HEK293 (cell line): ENCODE results near the gene MYOM3.

Source experiments
- GLI4 ChIP-seq: fragments of 450-650 bp; formaldehyde crosslinking; IDR thresholded peaks from 2 replicates; pipeline ENCODE4 v1.5.1; 2016; ENCODE audit warnings: missing biosample characterization, missing genetic modification characterization
- PATZ1 ChIP-seq: fragments of 450-650 bp; formaldehyde crosslinking; IDR thresholded peaks from 2 replicates; pipeline ENCODE4 v1.5.1; 2016; ENCODE audit warnings: missing biosample characterization, missing genetic modification characterization
- SP7 ChIP-seq: fragments of 450-650 bp; formaldehyde crosslinking; IDR thresholded peaks from 2 replicates; pipeline ENCODE4 v1.5.1; 2016; ENCODE audit warnings: missing biosample characterization, missing genetic modification characterization
- TRIM28 ChIP-seq: IDR thresholded peaks from 2 replicates; pipeline ENCODE4 v1.6.1; 2011; ENCODE audit warnings: low read length, control low read depth, borderline replicate concordance
- YY2 ChIP-seq: fragments of 450-650 bp; formaldehyde crosslinking; IDR thresholded peaks from 2 replicates; pipeline ENCODE4 v1.5.1; 2016; ENCODE audit warnings: missing biosample characterization, missing genetic modification characterization
- ZBTB11 ChIP-seq: fragments of 450-650 bp; formaldehyde crosslinking; conservative IDR thresholded peaks from 2 replicates; pipeline ENCODE4 v1.5.1; 2016; ENCODE audit warnings: low read depth, missing biosample characterization, missing genetic modification characterization
- ZBTB17 ChIP-seq: fragments of 450-650 bp; formaldehyde crosslinking; IDR thresholded peaks from 2 replicates; pipeline ENCODE4 v1.5.1; 2016; ENCODE audit warnings: missing biosample characterization, missing genetic modification characterization
- ZIC2 ChIP-seq: fragments of 450-650 bp; formaldehyde crosslinking; IDR thresholded peaks from 2 replicates; pipeline ENCODE4 v1.5.1; 2016; ENCODE audit warnings: missing biosample characterization, missing genetic modification characterization
- ZNF146 ChIP-seq: fragments of 450-650 bp; formaldehyde crosslinking; IDR thresholded peaks from 2 replicates; pipeline ENCODE4 v1.5.1; 2016; ENCODE audit warnings: missing biosample characterization, missing genetic modification characterization
- ZNF155 ChIP-seq: fragments of 450-650 bp; formaldehyde crosslinking; IDR thresholded peaks from 2 replicates; pipeline ENCODE4 v1.5.1; 2016; ENCODE audit warnings: missing biosample characterization, missing genetic modification characterization
- ZNF174 ChIP-seq: fragments of 450-650 bp; formaldehyde crosslinking; IDR thresholded peaks from 2 replicates; pipeline ENCODE4 v1.5.0; 2017; ENCODE audit warnings: missing biosample characterization, mild to moderate bottlenecking, missing genetic modification characterization
- ZNF211 ChIP-seq: fragments of 450-650 bp; formaldehyde crosslinking; IDR thresholded peaks from 2 replicates; pipeline ENCODE4 v1.5.1; 2016; ENCODE audit warnings: low read depth, missing biosample characterization, missing genetic modification characterization
- ZNF214 ChIP-seq: fragments of 450-650 bp; formaldehyde crosslinking; IDR thresholded peaks from 2 replicates; pipeline ENCODE4 v1.5.1; 2017; ENCODE audit warnings: missing biosample characterization, mild to moderate bottlenecking, missing genetic modification characterization, borderline replicate concordance
- ZNF23 ChIP-seq: fragments of 450-650 bp; formaldehyde crosslinking; IDR thresholded peaks from 2 replicates; pipeline ENCODE4 v1.5.1; 2016; ENCODE audit warnings: missing biosample characterization, missing genetic modification characterization, borderline replicate concordance
- ZNF350 ChIP-seq: fragments of 450-650 bp; formaldehyde crosslinking; IDR thresholded peaks from 2 replicates; pipeline ENCODE4 v1.5.0; 2017; ENCODE audit warnings: missing biosample characterization, mild to moderate bottlenecking, missing genetic modification characterization
- ZNF416 ChIP-seq: fragments of 450-650 bp; formaldehyde crosslinking; IDR thresholded peaks from 2 replicates; pipeline ENCODE4 v1.5.1; 2016; ENCODE audit warnings: missing biosample characterization, missing genetic modification characterization
- ZNF488 ChIP-seq: fragments of 450-650 bp; formaldehyde crosslinking; IDR thresholded peaks from 2 replicates; pipeline ENCODE4 v1.5.1; 2016; ENCODE audit warnings: missing biosample characterization, missing genetic modification characterization
- ZNF580 ChIP-seq: fragments of 450-650 bp; formaldehyde crosslinking; IDR thresholded peaks from 2 replicates; pipeline ENCODE4 v1.5.1; 2016; ENCODE audit warnings: missing biosample characterization, missing genetic modification characterization
- ZNF596 ChIP-seq: fragments of 450-650 bp; IDR thresholded peaks from 2 replicates; pipeline ENCODE4 v1.5.0; 2018; ENCODE audit warnings: missing biosample characterization, mild to moderate bottlenecking, missing genetic modification characterization, moderate library complexity
- ZNF600 ChIP-seq: fragments of 450-650 bp; formaldehyde crosslinking; IDR thresholded peaks from 2 replicates; pipeline ENCODE4 v1.5.1; 2016; ENCODE audit warnings: missing biosample characterization, missing genetic modification characterization
- ZNF623 ChIP-seq: fragments of 450-650 bp; formaldehyde crosslinking; IDR thresholded peaks from 2 replicates; pipeline ENCODE4 v1.5.1; 2016; ENCODE audit warnings: missing biosample characterization, missing genetic modification characterization
- ZNF670 ChIP-seq: fragments of 450-650 bp; formaldehyde crosslinking; IDR thresholded peaks from 2 replicates; pipeline ENCODE4 v1.5.1; 2016; ENCODE audit warnings: missing biosample characterization, missing genetic modification characterization, low read depth
- ZNF677 ChIP-seq: fragments of 450-650 bp; IDR thresholded peaks from 2 replicates; pipeline ENCODE4 v1.5.0; 2018; ENCODE audit warnings: missing biosample characterization, mild to moderate bottlenecking, missing genetic modification characterization, moderate library complexity
- ZNF785 ChIP-seq: fragments of 450-650 bp; formaldehyde crosslinking; IDR thresholded peaks from 2 replicates; pipeline ENCODE4 v1.5.1; 2016; ENCODE audit warnings: missing biosample characterization, missing genetic modification characterization
- ZNF830 ChIP-seq: fragments of 450-650 bp; IDR thresholded peaks from 2 replicates; pipeline ENCODE4 v1.5.0; 2018; ENCODE audit warnings: missing biosample characterization, missing genetic modification characterization, low read depth, mild to moderate bottlenecking, moderate library complexity
- ZSCAN23 ChIP-seq: fragments of 450-650 bp; formaldehyde crosslinking; IDR thresholded peaks from 2 replicates; pipeline ENCODE4 v1.5.1; 2016; ENCODE audit warnings: missing biosample characterization, missing genetic modification characterization

Gene MYOM3

GRCh38 chr1:24111996-24112779 is at the start of gene MYOM3 (continued):
- TF ChIP-seq ZNF785 (no peak), ZNF623 (tag by site-specific recombination) (no peak), GLI4 (tag by site-specific recombination) (no peak), ZNF670 (tag by site-specific recombination) (no peak), ZNF214 (tag by site-specific recombination) (no peak), YY2 (tag by site-specific recombination) (no peak), ZNF146 (tag by site-specific recombination) (no peak), ZBTB11 (no peak), ZBTB17 (tag by site-specific recombination) (peak; percentile 69), ZNF416 (tag by site-specific recombination) (no peak), ZSCAN23 (no peak), ZNF350 (tag by site-specific recombination) (no peak), SP7 (tag by site-specific recombination) (peak; percentile 32; the same call in 1 of the 2 replicates), ZNF580 (tag by site-specific recombination) (no peak), PATZ1 (tag by site-specific recombination) (peak; percentile 71), ZNF677 (no peak), ZNF211 (tag by site-specific recombination) (no peak), ZNF596 (tag by site-specific recombination) (no peak), ZNF600 (tag by site-specific recombination) (peak; percentile 65; the same call in 1 of the 2 replicates), ZNF23 (tag by site-specific recombination) (no peak), ZNF830 (no peak), TRIM28 (no peak), ZNF155 (tag by site-specific recombination) (no peak), ZNF488 (tag by site-specific recombination) (no peak), ZIC2 (tag by site-specific recombination) (no peak), ZNF174 (tag by site-specific recombination) (no peak)
